GM18508 (cell line): ENCODE results near the gene FAM118B.

Experiments used
- ATAC-seq: cut with Tn5 transposase; IDR thresholded peaks from one replicate; pipeline ENCODE4 v1.9.1; 2021; ENCODE audit warnings: moderate number of reproducible peaks; ENCODE audit not compliant: insufficient read depth, unreplicated experiment

Gene FAM118B

DNA sequence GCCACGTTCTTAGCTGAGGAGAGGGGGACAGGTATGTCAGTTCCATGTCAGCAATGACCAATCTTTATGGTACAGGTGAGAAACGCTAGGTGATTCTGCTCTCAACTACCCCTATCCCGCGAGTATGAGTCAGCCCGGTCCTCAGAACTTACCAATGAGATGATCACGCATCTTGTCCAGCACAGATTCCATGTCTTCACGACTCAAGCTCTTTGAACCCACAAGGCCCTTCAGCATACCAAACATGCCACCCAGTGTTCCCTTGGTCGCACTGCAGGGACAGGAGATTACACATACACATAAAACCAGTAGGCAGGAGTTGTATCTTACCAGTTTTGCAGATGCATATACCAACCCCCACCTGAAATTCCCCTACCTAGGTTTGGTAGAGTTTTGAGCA, 54.2 kb downstream of the FAM118B start:
- ATAC-seq = no peak

DNA sequence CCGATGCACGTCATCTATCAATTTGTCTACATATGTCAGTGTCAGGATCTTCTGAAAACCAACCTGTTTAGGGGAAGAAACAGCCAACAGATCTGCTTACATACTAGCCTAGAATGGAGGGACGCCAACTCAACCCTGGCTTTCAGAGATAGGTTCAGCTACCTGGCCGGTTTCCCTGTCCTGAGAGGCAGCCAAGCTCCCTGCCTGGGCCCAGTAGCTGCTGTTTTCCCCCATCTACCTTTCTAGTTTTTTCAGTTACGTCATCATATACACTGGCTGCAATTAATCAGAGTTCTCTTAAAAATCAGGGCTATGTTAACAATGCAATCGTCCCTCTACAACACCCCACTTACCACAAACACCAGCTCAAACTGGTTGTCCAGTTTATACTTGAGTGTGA, 56.1 kb downstream of the FAM118B start:
- no peak for ATAC-seq

DNA sequence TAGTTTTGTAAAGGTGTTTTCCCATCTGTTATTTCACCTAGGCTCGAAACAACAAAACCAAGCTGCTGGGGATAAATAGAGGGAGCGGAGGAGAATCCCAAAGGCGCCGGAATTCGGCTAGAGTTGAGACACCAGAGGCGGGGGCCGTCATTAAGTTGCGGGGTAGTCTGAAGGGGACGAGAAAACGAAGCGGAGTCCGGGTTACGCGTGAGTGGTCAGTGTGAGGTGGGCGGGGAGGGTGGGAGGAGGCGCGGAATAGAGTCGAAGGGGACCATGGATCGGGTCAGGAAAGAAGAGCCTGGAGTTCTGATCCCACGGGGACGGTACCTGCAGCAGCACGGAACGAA, 56.8 kb downstream of the FAM118B start:
- ATAC-seq = no peak

DNA sequence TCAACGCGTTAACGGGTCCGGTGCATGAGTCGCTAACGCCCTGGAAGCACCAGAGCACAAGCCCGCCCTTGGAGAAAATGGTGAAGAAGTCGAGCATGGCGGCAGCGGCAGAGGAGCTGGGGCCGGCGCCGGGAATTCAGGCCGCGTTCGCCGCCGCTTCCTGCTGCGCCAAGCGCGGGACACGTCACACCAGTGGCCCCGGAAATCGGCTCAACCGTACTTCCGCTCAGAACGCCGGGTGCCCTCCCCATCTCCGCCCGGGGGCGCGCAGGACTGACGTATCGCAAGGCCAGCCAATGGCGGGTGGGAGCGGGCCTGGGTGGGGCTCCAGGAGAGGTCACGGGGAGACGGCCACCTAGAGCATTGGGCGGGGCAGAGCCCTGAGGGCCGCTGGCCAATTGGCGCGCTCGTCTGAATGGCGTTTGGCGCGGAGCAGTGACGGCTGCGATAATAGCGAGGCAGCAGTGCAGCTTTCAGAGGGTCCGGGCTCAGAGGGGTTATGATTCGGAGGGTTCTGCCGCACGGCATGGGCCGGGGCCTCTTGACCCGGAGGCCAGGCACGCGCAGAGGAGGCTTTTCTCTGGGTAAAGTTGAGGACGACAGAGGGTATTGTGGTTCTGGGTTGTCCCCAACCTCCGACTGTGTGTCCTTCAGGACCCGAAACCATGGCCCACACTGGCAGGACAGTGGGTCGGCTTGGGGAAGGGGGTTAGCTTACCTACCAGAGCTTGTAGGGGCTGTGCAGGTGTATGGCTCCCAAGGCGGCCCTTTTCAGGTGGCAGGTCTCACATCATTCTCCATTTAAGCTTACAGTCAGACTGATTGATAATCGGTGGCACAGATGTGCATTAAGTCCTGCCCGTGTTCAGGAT, 57.4 kb downstream of the FAM118B start, which contains the start of the genes FOXRED1 and SRPRA:
Gene FOXRED1 (plus strand): TSS at position 447 of the 872 bp plus-strand sequence. CDS start 53 bp downstream, at position 500.
Gene SRPRA (minus strand): TSS at position 188 of the 872 bp plus-strand sequence. CDS start 91 bp downstream, at position 97.
- ATAC-seq = peak; percentile 90

DNA sequence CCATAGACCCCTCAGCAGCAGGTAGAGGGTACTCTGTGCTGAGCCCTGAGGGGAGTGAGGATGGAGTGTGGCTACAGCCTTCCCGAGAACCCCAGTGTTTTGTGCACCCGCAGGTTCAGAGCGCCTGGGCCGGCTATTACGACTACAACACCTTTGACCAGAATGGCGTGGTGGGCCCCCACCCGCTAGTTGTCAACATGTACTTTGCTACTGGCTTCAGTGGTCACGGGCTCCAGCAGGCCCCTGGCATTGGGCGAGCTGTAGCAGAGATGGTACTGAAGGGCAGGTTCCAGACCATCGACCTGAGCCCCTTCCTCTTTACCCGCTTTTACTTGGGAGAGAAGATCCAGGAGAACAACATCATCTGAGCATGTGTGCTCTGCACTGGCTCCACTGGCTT, 65.7 kb downstream of the FAM118B start:
- ATAC-seq = no peak

DNA sequence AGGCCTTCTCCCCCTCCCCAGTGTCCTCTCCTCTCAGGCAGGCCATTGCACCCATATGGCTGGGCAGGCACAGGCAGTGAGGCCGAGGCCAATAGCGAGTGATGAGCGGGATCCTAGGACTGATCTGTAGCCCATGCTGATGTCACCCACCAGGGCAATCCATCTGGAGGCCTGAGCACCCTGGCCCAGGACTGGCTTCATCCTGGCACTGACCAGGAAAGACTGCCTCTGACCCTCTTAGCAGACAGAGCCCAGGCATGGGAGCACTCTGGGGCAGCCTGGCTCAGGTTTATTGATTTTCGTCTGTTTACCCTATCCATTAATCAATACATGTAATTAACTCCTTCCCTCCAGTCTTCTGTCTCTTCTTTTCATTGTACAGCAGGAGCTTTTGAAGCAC, 66.2 kb downstream of the FAM118B start:
- ATAC-seq = no peak

DNA sequence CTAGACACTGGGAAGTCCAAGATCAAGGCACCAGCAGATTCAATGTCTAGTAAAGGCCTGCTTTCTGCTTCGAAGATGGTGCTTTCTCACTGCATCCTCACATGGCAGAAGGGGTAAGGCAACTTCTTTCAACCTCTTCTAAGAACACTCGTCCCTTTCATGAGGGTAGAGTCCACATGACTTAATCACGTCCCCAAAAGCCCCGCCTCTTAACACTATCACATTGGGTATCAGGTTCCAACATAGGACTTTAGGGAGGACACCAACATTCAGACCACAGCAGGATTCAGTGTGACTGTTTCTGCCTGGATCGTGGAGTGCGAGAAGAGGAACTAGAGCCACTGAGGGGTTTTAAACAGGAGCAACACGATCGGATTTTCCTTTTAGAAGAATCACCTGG, 67.6 kb downstream of the FAM118B start:
- ATAC-seq = no peak

DNA sequence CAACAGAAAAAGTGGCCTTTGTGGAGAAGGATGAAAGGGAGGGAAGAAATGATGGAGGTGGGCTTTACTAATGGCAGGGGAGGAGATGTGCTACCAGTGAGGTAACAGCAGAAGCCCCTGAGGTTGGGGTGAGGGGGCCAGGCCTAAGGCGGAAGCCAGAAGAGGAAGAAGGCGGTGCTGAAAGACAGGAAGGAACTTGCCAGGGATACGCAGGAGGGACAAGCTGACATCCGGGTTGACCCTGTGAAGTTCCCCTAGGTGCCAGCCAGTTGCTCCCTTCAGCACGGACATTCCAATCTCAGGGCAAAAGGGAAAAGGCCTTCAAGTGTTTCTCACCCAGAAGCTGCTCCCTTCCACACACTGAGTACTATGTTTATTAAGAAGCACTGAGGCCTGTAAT, 69.0 kb downstream of the FAM118B start:
- ATAC-seq = no peak

DNA sequence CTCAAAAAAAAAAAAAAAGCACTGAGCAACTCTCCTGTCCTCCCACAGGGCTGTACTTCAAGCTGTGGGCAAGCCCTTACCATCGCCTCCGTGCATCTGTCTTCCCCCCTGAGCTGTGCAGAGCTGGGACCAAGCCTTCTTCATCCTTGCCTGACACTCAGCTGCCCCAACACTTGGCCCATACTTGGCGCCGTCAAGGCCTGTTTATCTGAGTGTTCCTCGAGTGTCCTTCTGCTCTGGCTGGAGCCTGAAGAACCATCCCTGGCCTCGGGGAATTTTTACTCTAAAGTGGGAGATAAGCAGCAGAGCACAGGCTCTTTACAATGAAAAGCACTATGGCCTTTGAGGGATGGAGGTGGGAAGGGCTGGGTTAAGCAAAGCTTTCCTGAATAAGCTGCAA, 69.7 kb downstream of the FAM118B start:
- ATAC-seq = no peak

DNA sequence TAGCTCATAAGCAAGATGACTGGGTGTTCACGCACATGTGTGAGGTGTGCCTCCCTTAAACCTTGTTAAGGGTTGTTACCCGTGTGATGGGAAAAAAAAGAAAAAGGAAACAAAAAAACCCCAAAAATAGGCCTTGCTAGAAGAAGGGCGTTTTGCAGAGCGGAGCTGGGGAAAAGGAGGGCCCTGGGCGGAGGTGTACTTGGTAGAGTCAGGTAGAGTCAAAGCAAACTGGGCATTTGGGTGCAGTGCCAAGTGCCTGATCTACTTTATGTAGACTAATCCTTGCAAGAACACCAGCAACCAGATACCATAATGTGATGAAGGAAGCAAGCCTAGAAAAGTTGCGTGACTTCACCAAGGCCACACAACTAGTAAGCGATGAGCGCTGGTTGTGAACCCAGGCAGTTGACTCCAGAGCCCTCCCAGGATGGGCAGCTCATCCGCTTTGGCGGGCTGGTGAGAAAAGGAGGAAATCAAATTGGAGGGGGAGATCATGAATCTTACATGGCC, 70.1 kb downstream of the FAM118B start:
- ATAC-seq = no peak

DNA sequence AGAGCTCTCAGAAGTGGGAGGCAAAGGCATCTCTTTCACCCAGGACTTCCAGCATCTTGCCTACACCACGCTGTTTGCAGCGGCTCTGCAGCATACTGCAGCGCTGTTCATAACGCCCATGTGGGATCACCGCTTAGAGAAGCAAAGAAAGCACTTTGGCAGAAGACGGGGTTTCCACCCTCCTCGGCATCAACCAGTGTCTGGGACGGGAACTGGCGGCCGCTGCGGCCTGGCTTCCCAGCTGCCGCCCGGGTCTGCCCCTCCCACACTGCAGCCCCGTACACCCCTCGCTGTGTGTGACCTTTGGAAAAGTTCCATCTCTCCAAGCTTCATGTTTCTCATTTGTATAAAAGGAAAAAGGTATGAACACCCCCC, 70.8 kb downstream of the FAM118B start:
- no peak for ATAC-seq

DNA sequence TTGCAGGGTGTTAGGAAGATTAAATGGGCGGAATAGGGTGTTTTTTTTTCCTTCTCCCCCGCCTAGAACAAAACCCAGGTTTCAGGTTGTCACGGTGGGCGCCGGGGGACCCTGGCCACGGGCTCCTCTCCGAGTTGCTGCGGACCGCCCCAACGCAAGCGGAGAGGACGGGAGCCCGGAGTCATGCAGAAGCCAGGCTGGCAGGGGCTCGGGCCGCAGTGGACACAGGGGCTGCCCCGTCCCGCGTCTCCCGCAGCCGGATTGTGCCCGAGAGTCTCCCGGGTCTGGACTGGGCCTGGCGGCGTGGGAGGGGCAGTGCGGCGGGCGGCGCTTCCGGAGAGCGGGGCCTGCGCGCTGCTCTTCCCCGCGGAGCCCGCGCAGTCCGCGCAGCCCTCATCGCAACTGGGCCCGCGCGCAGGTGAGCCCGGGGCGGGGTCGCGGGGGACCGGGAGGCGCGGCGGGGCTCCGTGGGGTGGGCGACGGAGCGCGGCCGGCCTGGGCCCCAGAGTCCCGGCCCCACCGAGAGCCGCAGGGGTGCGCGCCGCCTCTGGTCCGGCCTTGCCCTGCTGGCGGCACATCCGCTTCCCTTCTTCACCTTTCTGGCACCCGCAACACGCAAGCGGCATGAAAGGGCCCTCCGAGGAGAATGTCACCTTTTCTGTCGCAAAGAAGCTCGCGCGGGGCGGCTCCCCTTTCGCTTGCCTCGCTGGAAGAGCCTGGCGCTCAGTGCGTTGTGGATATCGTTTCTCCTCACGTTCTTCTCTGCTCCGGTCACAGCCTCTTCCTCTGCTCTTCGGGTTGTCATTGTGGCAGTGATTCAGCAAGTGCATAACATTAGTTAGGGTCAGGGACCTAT, 71.4 kb downstream of the FAM118B start, which contains the start of gene TIRAP:
Gene TIRAP (plus strand): TSS at position 358 of the 856 bp plus-strand sequence. CDS start 7,802 bp downstream, outside the sequence.
- no peak for ATAC-seq

DNA sequence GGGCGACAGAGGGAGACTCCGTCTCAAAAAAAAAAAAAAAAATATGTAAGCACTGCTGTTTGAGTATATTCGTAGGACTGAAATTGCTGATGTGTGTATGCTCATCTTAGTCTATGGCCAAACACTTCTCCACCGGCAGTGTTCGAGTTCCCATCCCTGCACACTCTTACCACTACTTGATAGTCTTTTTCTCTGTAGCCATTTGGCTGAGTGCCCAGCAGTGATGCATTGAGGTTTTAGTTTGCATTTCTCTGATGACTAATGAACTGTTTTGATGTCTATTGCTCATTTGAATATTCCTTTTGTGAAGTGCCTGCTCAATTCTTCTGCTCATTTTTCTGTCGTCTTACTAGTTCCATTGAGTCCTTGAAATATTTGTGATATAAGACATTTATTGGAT, 73.2 kb downstream of the FAM118B start:
- ATAC-seq = no peak

DNA sequence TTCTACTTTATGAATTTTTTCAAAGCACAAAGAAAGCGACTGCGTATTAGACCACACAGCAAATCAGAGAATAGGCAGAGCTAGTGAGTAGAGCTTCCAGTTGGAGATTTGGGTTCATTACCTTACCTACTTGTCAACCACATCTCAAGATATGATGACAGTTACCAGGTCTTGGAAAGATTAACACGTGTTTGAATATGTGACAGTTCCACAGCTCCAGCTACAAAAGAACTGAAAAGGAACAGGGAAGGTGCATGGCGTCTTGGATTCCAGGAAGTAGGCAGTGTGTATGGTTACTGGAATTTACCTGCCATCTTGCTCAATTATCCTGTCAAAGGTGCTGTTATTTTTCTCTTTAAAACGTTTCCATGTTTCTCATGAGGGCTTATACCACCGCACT, 76.7 kb downstream of the FAM118B start:
- ATAC-seq = no peak

DNA sequence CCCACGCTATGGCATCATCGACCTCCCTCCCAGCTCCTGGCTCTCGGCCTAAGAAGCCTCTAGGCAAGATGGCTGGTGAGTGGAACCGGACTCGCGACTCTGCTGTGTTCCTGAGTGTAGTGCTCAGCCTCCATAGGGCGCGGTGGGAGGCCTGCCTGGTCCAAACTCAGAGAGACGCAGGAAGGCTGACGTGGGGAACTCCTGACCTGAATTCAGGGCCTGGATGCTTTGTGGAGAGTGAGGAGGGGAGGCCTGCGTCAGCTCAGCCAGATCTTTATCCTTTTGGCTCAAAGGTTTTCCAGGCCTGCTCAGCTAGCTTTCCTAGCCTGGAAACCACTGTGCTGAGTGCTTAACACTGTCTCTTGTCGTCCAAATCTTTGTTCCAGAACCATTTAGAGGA, 79.3 kb downstream of the FAM118B start:
- ATAC-seq = no peak

DNA sequence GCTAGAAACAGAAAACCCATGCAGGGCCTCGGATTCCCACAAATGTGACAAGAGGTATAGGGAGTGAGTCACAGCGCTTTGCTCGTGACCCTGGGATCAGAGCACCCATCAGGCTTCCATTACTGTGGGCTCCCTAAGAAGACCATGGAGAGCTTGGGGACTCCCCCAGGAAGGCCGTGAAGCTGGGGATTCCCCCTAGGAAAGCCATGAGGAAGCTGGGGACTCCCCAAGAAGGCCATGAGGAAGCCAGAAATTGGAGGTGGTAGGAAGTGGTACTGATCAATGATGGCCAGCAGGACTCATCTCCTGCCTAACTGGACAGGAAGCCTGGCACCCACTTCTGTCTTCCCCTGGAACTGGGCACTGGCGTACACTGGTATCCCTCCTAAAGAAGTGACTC, 82.1 kb downstream of the FAM118B start:
- no peak for ATAC-seq

DNA sequence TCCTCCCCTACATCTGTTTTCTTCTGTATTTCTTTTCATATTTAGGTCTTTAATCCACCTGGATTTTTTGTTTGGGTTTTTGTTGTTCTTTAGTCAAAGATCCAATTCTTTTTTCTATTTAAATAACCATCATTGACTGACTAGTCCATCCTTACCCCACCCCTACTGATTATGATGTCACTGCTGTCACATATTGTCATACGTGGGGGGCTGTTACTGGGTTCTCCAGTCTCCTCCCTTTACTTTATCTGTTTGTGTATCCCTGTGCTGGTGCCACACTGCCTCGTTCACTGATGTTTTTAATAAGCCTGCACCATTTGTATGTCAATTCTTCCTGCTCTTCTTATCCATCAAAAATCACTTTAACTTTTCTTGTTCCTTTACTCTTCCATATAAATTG, 85.4 kb downstream of the FAM118B start:
- ATAC-seq = no peak

DNA sequence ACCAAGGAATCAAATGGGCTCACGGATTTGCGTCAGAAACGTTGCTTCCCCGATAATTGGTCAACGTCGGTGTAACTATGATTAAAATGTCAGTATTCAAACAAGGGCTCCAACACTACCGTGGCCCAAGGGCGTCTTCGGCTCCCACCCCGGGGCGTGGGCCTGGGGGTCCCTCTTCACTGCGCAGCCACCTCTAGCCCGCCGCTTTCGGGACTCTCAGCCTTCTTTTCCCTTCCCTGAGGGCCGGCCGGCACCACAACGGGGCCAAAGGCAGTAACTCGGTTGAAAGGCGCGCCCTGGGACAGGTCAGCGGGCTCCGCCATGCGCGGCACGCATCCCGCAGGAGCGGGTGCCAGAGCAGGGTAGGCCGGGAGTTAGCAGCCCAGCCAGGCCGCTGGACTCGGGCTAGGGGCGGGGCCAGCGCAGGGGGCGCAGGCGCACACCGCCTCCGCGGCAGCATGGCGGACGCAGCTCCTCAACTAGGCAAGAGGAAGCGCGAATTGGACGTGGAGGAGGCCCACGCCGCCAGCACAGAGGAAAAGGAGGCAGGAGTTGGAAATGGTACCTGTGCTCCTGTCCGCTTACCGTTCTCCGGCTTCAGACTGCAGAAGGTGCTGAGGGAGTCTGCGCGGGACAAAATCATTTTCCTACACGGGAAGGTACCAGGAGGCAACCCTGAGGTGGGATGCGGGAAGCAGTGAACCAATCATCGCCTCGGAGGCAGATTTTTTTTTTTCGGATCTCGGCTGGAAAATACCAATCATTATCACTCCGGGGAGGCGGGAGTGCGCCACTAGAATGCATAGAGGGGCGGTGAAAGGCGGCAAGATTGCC, 92.3 kb downstream of the FAM118B start, which contains the start of gene DCPS:
Gene DCPS (plus strand): TSS at position 438 of the 834 bp plus-strand sequence. CDS start 21 bp downstream, at position 459.
- ATAC-seq = peak; percentile 52

DNA sequence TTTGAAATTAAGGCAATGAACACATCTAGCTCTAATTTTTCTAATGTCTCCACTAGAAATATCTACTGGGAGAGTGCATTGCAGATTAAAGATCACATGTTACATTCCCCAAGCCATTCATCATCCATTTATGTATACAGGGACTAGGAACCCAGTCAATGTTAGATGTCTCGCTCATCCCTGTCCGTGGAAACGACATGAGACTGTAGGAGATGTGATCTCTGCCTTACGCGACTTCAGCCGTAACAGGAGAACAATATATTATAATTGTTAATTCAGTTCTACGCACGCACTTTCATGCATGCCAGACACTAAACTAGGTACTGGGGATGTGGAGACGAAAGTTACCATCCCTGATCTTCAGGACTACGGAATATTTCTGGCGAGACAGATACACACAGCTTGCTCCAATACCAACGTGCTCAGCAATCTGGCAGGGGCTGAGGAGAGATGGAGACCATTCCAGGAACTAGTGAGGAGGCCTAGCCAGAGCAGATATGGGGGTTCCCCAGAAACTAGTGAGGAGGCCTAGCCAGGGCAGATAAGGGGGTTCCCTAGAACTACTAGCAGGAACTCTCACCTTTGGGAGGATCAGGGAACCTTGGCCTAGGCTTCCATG, 93.0 kb downstream of the FAM118B start:
- ATAC-seq = no peak

DNA sequence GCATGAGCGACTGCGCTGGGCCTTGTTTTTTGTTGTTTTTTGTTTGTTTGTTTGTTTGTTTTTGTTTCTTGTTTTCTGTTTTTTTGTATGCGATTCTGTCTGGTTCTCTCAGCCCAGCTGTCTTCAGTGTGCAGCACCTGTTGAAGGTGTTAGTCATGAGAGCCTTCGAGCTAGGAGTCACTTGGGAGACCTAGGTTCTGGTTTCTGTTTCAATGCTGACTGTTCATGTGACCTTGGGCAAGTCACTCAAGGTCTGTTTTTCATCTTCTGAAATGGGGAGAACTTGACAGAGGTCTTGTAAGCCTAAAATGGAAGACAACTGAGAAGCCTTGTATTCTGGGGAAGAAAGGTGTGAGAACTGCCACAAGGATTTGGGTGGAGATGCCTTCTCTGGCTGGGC, 94.1 kb downstream of the FAM118B start:
- peak; percentile 47 for ATAC-seq
